Measurements from ENCODE around the gene MEAF6.

- TF ChIP-seq CTCF (IDR thresholded peaks at IDR 0.05), result no peak
- TF ChIP-seq POLR2A (IDR thresholded peaks at IDR 0.05), result no peak
Measured at GRCh38 chr1:37474697-37475379, 39.7 kb downstream of the MEAF6 start.
